RPMI7951 (cell line): Measurements from ENCODE around the gene HADH. TPM values are rescaled to one million over a fixed set of nuclear protein-coding genes. Genes with fewer than 3 reads are reported as not detected.
A peak's percentile ranks its signal among the peaks of the same experiment; 100 is the strongest.
"Not testable (repeated sequence)": the region's sequence is repeated elsewhere in the genome, so short reads cannot be mapped to it uniquely, and the experiment has no call there.

Source experiments
- DNase-seq: peaks from one replicate; pipeline ENCODE4 v3.0.0-alpha.2; 2012; ENCODE audit warnings: low read depth
- total RNA-seq: library from RNA; depleted of rRNA; stranded (reverse); fragments of >200 nt; shearing (Covaris generic); gene quantifications from 2 replicates; pipeline ENCODE4 v1.2.3, GENCODE V29; 2014; rRNA removed

The HADH gene
- 15.1 and 16.7 TPM in 2 replicates for total RNA-seq

DNA sequence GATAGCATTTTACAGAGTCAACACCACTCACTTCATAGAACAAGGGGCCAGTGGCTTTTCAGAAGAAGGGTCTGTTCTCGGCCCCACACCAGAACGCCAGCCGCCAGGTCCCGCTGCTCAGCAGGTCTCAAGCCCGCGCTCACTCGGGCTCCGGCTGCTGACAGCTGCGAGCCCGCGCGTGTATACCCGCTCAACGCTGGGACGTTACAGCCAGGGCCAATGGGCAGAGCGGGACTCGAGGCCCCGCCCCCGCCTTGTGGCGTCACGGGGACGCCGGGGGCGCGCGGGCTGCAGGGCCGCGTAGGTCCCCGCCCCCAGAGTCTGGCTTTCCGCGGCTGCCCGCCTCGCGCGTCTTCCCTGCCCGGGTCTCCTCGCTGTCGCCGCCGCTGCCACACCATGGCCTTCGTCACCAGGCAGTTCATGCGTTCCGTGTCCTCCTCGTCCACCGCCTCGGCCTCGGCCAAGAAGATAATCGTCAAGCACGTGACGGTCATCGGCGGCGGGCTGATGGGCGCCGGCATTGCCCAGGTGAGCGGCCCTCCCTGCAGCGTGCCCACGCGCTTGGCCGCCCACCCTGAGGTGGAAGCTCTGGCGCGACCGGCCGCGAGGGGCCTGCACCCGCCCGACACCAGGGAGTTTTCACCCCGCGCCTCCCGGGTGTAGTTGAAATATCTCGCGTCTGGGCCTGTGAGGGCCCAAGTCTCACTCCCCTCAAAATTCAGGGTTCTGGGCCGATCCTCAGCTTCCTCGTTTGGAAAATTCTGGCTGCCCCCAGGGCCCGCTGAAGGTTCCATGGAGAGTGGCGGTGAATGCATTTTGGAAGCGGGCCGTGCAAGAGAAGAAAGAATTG is at the start of gene HADH:
TSS of gene HADH (plus strand) at position 353 of the 850 bp plus-strand sequence. CDS start at position 397, 44 bp downstream.
- peak; percentile 88 for DNase-seq

DNA sequence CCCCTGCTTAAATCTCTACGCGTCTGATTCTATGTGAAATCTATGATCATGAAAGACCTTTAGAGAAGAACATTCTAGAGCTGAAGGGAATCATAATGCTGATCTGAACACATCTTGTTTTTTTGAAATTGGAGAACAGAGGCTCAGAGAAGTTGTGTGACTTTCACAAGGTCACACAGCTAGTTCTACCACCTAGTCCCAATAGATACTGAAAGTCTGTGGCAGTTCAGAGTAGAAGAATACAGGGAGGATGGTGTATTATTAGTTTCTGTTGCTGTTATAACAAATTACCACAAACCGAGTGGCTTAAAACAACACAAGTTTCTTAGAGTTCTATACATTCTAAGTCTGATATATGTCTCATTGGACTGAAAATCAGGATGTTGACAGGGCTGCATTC is 43.9 kb upstream of the HADH start:
- no peak for DNase-seq

DNA sequence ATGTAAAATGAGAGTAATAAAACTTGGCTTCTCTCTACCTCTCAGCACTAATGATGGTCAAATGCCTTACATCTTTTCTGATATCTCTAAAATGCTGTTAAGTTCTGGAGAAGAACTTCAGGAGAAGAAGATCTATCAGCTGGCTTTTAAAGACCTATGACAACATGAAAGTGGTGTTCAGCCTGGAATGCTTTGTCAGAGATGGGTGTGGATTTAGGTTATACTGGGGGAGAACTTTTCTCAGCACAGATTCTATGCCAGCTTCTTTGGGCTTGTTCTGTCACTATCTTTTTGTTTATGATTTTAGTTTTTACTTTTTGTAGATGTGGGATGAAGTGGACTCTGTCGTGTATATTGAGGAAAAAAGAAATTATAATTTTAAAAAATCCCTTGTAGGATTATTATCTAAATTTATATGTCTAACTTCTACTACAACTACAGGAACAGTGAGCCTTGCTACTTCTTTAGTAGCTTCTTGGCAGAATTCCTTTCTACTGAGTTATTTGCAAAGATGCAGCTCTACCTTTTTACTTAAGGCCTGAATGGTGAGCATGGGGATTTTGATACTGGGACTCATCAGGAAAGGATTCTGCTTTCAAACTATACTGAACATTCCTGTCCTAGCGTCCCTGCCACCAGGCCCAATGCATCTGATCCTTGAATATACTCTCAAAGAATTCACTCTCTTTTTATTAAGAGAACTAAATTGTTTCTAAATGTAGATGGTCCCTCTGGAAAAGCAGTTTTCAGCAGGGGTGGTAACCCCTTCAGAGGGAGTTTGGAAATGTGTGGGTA is 38.7 kb upstream of the HADH start:
- DNase-seq, result no peak

DNA sequence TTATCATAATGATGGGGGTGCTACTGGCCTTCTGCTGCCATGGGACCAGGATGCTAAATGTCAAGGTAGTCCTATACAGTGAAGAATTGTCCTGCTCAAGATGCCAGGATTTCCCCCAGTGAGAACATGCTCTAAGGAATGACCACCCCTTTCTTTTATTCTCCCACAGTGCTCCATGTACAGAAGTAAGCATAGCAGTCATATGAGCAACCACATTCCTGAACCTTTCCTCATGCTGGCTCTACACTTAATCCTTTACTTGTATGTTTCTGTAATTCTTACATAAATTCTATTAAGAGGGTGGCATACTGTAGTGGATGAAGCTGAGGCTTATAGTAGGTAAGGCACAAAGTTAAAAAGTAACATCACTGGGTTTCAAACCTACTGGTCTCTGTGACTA is 38.1 kb upstream of the HADH start:
- no peak for DNase-seq

DNA sequence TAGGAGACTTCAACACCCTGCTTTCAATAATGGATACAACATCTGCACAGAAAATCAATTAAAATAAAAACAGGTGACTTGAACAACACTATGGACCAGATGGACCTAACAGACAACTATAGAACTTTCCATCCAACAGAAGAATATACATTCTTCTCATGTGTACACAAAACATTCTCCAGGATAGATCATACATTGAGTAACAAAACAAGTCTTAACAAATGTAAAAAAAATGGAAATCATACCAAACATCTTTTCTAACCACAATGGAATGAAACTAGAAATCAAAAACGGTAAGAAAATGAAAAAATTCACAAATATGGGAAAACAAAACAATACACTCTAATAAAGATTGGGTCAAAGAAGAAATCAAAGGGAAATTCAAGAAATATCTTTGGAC is 33.7 kb upstream of the HADH start:
- DNase-seq, result no peak

DNA sequence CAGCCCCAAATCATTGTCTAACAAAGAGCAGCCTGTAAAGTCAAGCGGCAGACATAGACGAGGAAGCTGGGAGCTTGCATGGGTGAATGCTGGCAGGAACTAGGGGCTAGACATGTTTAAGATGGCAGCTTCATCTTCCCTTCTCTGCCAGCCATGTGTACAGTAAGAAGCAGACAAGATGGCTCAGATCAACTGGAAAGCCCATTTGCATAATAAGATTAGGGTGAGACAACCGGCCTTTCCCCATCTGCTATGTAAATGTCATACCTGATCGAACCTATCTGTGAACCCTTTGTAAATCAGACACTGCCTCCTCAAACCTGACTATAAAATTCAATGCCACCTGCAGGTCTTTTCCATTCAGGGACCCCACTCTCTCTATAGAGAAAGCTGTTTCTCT is 22.8 kb upstream of the HADH start:
- no peak for DNase-seq

GRCh38 chr4:107967519-107967918 is 22.2 kb upstream of the HADH start:
- DNase-seq, result not testable (repeated sequence)

DNA sequence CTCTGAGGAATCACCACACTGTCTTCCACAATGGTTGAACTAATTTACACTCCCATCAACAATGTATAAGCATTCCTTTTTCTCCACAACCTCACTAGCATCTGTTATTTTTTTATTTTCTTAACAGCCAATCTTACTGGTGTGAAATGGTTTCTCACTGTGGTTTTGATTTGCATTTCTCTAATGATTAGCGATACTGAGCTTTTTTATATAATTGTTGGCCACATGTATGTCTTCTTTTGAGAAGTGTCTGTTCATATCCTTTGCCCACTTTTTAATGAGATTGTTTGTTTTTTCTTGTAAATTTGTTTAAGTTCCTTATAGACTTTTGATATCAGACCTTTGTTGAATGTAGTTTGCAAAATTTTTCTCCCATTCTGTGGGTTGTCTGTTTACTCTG is 21.8 kb upstream of the HADH start:
- not testable (repeated sequence) for DNase-seq

DNA sequence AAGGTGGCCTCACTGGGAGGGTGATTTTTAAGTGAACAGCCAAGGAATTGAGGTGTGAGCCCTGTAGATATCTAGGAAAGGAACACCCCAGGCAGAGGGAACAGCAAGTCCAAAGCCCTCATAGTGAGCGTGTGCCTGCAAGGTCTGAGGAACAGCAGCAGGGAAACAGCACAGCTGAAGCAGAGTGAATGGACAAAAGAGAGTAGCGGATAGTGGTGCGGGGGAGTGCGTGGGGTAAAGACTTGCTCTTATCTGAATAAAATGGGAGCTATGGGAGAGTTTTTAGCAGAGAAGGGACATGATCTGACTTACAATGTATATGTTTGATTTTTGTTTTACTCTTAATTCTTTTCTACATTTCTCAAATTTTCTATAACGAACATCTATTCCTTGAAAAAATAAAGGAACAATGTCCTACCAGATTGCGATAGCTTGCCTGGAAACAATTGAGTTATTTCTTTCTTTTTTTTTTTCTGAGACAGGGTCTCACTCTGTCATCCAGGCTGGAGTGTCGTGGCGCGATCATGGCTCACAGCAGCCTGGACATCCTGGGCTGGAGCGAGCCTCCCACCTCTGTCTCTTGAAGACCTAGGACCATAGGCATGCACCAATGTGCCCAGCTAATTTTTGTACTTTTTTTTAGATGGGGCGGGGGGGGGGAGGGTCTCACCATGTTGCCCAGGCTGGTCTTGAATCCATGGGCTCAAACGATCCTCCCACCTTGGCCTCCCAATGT is 19.5 kb upstream of the HADH start:
- DNase-seq, result no peak

- DNase-seq, result no peak
Measured at GRCh38 chr4:107972605-107973004, 17.1 kb upstream of the HADH start.

DNA sequence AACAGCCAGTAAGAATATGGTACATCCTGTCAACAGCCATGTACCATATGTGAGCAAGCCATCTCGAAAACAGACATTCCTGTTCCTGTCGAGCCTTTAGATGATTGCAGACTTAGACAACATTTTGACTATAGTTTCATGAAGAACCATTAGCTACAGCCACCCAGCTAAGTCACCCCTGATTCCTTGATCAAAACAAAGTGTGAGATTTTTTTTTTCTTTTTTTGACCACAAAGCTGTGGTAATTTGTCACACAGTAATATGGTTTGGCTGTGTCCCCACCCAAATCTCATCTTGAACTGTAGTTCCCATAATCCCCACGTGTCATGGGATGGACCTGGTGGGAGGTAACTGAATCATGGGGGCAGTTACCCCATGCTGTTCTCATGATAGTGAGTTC is 15.2 kb upstream of the HADH start:
- DNase-seq, result no peak

GRCh38 chr4:107977482-107977881 is 12.2 kb upstream of the HADH start:
- no peak for DNase-seq

- DNase-seq, result no peak
Measured at GRCh38 chr4:107977966-107978705, 11.6 kb upstream of the HADH start.

DNA sequence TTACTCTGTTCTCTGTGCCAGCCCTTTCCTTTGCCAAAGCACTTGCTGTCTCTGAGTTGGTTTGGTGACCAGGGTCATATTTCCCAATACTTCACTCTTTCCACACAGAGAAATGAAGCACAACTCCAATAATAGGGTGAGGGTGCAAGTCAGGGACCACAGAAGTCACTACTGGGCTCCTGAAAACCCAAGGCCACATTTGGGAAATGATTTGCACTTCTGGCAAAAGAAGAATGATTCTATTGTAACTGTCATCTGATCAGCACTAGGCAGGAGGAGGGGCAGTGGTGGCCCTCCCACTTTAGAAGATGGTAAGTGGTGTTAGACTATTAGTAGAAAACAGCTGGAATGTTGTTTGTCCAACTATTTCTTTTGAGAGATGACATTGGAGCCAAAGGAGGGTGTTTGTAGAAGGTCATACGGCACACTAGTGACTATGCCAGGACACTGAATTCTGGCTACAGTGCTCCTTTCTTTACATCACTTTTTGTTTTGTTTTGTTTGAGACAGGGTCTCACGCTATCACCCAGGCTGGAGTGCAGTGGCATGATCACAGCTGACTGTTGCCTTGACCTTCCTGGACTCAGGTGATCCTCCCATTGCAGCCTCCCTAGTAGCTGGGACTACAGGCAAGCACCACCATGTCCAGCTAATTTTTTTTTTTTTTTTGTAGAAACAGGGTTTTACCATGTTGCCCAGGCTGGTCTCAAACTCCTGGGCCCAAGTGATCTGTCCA is 10.8 kb upstream of the HADH start:
- no peak for DNase-seq

DNA sequence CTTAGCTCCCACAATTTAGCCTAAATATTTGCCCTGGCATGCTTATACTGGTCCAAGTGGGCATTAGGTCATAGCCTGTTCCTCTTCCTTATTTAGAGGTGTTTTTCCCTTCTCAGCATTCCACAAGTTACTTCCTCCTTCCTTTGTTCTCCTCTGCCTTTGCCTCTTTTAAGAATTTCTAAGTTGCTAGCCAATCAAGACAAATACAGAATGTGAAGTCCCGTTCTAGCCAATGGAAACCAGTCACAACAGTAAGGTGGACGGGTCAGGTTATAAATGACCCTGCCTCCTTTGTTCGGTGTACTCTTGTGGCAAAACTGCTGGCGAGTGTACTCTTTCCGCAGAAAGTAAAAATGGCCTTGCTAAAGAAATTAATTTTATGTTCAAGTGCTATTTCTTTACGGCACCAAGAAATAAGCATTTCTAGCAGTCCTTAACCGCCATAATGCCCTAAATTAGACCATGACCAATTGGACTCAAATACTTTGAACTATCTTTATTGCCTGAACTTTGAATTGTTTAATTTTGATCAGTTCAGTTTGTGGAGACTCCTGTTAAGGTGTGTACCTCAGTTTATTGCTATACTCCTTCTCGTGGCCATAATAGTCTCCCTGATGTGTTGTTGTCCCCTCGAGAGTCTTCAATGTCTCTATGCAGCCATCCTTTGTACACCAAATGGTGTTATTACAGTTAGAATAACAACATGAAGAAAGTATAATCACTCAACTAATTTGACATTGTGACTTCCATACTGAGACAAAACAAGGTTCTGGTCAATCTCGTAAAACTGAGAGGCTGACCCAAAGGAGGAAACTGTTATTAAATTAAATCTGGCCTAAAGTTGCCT is 1.6 kb upstream of the HADH start:
- no peak for DNase-seq

DNA sequence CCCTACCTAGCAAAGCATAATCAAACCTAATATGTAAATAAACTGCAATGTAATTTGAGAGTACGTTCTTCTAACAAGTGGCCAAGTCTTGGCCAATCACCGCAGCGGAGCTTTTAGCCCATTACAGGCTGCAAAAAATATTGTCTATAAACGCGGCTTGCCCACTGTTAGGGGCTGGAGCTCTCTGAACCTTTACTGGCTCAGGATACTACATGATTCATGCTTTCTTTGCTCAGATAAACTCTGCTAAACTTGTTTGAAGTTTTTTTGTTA is 990 bp upstream of the HADH start:
- no peak for DNase-seq

DNA sequence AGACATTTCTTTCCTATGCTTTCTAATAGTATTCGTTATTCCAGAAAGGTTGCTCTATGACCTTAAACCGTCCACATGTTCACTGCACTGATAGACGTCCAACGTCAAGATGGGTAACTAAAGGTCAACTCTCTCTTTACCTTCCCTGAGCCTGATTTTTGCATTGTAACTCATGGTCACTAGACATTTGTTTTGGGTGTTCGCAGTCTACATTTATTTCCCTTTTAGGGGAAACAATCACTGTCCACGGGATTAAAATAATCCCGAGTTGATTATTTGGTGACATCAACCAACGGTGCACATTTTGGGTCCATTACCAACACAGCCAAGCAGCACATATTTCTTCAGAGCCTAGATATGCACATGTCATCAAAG is 540 bp upstream of the HADH start:
- DNase-seq, result no peak

DNA sequence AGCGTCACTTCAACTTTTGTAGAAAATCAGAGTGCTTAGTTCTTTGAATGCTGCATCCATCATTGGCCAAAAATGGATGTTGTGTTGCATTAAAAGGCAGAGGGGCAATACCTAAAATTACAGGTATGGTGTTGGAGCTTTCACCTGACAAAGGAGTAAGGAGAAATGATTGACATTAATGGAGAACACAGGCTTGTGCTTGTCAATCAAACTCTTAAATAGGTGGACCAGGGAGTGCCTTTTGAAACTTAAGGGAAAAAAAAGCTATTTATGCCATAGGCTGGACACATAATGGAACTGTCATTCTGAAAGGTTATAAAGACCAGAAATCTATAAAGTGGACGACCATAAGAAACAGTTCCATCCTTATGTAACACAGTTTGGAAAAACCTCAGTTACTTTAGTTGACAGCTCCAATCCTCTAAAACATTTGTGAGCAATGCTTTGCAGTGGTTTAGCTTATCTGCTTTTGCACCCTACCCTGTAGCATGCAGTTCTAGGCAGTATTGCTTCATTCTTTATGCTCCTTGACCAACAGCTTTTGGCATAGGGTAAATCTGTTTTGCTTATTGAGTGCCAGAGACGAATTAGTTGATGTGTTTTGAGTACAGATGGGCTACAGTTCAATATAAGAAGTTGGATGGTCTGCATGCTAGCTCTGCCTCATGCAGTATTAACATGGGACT is 2.4 kb downstream of the HADH start:
- DNase-seq, result peak; percentile 10

DNA sequence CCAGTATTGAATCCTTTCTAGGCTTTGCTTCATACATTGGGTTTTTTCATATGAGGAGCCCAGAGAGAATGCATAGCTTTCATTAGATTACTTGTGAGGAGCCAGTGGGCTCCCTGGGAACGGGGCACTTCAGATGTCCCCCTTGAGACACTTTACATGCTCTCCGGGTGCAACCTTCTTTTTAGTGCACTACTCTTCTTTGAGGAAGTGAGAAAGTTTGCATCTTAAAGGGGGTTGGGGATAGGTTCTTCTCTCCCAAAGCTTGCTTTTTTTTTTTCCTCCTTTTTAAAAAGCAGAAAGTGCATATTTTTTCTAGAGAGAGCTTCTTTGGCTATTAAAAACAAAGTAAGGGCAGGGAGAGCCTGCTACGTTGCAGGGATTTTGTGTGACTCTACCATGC is 4.3 kb downstream of the HADH start:
- DNase-seq, result no peak

- no peak for DNase-seq
Measured at GRCh38 chr4:107994894-107995293, 5.2 kb downstream of the HADH start.
